ENCODE measurements around the gene ERGIC2.
"Not testable (repeated sequence)": the region's sequence is repeated elsewhere in the genome, so short reads cannot be mapped to it uniquely, and the experiment has no call there.

The ERGIC2 gene

DNA sequence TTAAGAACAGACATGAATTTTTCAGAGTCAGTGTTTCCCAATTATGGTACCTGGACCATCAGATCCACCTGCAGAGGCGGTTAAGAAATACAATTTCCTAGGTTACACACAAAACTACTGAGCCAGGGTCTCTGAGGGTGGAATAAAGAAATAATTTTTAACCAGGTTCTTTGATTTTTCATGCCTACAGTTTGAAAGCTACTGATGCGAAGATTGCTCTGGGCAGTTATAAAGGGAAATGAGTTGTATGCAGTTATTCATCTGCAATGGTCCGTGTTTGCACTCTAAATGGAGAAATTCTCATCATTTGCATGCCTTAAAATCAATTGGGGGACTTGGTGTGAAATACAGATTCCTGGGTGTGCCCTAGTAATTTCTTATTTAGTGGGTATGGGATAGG, 89.7 kb downstream of the ERGIC2 start:
- no peak for DNase-seq

DNA sequence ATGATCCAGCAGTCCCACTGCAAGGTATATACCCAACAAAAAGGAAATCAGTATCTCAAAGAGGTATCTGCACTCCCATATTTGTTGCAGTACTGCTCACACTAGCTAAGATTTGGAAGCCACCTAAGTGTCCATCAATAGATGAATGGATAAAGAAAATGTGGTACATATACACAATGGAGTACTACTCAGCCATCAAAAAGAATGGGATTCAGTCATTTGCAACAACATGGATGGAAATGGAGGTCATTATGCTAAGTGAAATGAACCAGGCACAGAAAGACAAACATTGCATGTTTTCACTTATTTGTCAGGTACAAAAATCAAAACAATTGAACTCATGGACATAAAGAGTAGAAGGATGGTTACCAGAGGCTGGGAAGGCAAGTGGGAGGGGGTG, 90.5 kb downstream of the ERGIC2 start:
- DNase-seq: not testable (repeated sequence)

DNA sequence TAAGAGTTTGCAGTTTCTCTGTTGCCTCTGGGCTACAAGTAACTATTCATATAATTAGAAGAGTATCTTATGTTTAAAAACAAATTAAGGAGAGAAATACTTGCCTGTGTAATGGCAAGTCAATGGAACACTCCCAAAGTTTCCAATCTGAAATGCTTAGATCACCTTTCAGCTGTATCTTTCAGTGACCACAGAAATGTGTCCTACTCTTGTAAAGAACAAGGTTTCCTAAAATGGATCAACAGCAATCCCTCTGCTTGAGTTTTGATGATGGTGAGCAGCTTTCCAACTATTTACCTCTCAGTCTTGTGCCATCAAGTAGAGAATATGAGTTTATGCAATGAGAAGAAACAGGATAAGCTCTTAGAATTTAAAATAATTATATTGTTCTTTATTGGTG, 92.9 kb downstream of the ERGIC2 start:
- DNase-seq: no peak

DNA sequence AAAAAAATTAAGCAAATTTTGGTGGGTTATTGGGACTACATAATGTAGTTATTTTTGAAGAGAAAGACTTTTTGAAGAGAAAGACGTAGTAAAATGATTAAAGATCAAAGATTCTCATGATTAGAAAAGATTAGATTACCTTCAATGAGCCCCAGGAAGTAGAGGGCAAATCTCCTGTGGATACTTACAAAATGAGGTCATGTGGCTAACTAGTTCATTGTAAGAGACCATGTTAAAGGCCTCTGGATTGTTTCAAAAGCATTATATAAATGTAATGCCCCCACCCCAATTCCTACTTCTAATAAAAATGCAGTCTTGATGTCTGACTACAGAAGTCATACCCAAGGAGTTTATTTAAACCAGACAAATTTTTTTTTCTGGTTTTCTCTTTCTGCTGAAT, 93.3 kb downstream of the ERGIC2 start:
- no peak for DNase-seq

All from NCI-H1694 treated with DMSO at 0.1 percent for 48 hours (cell line).